ENCODE measurements around the gene CTNND1. TPM values are rescaled to one million over a fixed set of nuclear protein-coding genes. Genes with fewer than 3 reads are reported as not detected.

CTNND1 gene
- total and polyA plus RNA-seq, 2 experiments from 2014 or later, result 39.1 to 136 TPM

DNA sequence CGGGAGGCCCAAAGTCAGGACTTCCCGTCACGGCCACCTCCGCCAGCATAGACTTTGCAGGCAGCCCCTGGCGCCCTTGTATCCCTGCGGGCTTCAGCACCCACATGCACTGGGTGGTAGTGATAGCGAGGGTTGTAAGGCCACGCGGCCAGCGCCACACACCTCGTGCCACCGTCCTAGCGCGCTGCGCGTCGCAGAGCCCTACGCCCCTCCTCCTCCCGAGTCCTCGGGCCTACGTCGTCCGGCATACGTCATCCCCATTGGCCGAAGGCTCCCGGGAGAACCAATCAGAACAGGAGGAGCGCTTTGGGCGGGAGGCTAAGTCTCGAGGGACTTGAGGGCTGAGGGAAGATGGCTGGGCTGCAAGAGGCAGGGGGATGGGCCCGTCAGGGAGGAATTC, 8.6 kb upstream of the CTNND1 start:
- Mint-ChIP-seq H3K27me3 (ENCODE audit: insufficient read depth, low read depth, poor library complexity) (peaks cover 13% of the 10 kb centered on the region), H3K4me3 (no peak overlapping the region), H3K9me3 (no peaks in the 10 kb centered on the region), H3K4me1 (peaks cover 8% of the 10 kb centered on the region; the same call in 2 of the 3 replicates), H3K27ac (no peak overlapping the region), H3K36me3 (ENCODE audit: low read depth) (no peaks in the 10 kb centered on the region)
- no peak for TF ChIP-seq ZNF114 (CRISPR knock-in tag; IDR thresholded peaks at IDR 0.05)
- TF ChIP-seq, protein P1, sequence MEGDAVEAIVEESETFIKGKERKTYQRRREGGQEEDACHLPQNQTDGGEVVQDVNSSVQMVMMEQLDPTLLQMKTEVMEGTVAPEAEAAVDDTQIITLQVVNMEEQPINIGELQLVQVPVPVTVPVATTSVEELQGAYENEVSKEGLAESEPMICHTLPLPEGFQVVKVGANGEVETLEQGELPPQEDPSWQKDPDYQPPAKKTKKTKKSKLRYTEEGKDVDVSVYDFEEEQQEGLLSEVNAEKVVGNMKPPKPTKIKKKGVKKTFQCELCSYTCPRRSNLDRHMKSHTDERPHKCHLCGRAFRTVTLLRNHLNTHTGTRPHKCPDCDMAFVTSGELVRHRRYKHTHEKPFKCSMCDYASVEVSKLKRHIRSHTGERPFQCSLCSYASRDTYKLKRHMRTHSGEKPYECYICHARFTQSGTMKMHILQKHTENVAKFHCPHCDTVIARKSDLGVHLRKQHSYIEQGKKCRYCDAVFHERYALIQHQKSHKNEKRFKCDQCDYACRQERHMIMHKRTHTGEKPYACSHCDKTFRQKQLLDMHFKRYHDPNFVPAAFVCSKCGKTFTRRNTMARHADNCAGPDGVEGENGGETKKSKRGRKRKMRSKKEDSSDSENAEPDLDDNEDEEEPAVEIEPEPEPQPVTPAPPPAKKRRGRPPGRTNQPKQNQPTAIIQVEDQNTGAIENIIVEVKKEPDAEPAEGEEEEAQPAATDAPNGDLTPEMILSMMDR (conservative IDR thresholded peaks at IDR 0.05; ENCODE audit: low read depth in 2 of 2), result no peak
- TF ChIP-seq ZNF331 (CRISPR knock-in tag; IDR thresholded peaks at IDR 0.05; ENCODE audit: low read depth), result no peak
- no peak for TF ChIP-seq EZH2phosphoT487 (IDR thresholded peaks at IDR 0.05; ENCODE audit: unreplicated experiment)
- TF ChIP-seq, protein P2, sequence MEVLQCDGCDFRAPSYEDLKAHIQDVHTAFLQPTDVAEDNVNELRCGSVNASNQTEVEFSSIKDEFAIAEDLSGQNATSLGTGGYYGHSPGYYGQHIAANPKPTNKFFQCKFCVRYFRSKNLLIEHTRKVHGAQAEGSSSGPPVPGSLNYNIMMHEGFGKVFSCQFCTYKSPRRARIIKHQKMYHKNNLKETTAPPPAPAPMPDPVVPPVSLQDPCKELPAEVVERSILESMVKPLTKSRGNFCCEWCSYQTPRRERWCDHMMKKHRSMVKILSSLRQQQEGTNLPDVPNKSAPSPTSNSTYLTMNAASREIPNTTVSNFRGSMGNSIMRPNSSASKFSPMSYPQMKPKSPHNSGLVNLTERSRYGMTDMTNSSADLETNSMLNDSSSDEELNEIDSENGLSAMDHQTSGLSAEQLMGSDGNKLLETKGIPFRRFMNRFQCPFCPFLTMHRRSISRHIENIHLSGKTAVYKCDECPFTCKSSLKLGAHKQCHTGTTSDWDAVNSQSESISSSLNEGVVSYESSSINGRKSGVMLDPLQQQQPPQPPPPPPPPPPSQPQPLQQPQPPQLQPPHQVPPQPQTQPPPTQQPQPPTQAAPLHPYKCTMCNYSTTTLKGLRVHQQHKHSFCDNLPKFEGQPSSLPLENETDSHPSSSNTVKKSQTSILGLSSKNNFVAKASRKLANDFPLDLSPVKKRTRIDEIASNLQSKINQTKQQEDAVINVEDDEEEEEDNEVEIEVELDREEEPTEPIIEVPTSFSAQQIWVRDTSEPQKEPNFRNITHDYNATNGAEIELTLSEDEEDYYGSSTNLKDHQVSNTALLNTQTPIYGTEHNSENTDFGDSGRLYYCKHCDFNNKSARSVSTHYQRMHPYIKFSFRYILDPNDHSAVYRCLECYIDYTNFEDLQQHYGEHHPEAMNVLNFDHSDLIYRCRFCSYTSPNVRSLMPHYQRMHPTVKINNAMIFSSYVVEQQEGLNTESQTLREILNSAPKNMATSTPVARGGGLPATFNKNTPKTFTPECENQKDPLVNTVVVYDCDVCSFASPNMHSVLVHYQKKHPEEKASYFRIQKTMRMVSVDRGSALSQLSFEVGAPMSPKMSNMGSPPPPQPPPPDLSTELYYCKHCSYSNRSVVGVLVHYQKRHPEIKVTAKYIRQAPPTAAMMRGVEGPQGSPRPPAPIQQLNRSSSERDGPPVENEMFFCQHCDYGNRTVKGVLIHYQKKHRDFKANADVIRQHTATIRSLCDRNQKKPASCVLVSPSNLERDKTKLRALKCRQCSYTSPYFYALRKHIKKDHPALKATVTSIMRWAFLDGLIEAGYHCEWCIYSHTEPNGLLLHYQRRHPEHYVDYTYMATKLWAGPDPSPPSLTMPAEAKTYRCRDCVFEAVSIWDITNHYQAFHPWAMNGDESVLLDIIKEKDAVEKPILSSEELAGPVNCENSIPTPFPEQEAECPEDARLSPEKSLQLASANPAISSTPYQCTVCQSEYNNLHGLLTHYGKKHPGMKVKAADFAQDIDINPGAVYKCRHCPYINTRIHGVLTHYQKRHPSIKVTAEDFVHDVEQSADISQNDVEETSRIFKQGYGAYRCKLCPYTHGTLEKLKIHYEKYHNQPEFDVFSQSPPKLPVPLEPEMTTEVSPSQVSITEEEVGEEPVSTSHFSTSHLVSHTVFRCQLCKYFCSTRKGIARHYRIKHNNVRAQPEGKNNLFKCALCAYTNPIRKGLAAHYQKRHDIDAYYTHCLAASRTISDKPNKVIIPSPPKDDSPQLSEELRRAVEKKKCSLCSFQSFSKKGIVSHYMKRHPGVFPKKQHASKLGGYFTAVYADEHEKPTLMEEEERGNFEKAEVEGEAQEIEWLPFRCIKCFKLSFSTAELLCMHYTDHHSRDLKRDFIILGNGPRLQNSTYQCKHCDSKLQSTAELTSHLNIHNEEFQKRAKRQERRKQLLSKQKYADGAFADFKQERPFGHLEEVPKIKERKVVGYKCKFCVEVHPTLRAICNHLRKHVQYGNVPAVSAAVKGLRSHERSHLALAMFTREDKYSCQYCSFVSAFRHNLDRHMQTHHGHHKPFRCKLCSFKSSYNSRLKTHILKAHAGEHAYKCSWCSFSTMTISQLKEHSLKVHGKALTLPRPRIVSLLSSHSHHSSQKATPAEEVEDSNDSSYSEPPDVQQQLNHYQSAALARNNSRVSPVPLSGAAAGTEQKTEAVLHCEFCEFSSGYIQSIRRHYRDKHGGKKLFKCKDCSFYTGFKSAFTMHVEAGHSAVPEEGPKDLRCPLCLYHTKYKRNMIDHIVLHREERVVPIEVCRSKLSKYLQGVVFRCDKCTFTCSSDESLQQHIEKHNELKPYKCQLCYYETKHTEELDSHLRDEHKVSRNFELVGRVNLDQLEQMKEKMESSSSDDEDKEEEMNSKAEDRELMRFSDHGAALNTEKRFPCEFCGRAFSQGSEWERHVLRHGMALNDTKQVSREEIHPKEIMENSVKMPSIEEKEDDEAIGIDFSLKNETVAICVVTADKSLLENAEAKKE (CRISPR knock-in tag; IDR thresholded peaks at IDR 0.05), result no peak
- TF ChIP-seq, protein P3, sequence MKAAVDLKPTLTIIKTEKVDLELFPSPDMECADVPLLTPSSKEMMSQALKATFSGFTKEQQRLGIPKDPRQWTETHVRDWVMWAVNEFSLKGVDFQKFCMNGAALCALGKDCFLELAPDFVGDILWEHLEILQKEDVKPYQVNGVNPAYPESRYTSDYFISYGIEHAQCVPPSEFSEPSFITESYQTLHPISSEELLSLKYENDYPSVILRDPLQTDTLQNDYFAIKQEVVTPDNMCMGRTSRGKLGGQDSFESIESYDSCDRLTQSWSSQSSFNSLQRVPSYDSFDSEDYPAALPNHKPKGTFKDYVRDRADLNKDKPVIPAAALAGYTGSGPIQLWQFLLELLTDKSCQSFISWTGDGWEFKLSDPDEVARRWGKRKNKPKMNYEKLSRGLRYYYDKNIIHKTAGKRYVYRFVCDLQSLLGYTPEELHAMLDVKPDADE (IDR thresholded peaks at IDR 0.05), result no peak
- no peak for TF ChIP-seq CREB1 (CRISPR knock-in tag; IDR thresholded peaks at IDR 0.05; ENCODE audit: low read depth)
- TF ChIP-seq, protein P4, sequence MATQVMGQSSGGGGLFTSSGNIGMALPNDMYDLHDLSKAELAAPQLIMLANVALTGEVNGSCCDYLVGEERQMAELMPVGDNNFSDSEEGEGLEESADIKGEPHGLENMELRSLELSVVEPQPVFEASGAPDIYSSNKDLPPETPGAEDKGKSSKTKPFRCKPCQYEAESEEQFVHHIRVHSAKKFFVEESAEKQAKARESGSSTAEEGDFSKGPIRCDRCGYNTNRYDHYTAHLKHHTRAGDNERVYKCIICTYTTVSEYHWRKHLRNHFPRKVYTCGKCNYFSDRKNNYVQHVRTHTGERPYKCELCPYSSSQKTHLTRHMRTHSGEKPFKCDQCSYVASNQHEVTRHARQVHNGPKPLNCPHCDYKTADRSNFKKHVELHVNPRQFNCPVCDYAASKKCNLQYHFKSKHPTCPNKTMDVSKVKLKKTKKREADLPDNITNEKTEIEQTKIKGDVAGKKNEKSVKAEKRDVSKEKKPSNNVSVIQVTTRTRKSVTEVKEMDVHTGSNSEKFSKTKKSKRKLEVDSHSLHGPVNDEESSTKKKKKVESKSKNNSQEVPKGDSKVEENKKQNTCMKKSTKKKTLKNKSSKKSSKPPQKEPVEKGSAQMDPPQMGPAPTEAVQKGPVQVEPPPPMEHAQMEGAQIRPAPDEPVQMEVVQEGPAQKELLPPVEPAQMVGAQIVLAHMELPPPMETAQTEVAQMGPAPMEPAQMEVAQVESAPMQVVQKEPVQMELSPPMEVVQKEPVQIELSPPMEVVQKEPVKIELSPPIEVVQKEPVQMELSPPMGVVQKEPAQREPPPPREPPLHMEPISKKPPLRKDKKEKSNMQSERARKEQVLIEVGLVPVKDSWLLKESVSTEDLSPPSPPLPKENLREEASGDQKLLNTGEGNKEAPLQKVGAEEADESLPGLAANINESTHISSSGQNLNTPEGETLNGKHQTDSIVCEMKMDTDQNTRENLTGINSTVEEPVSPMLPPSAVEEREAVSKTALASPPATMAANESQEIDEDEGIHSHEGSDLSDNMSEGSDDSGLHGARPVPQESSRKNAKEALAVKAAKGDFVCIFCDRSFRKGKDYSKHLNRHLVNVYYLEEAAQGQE (IDR thresholded peaks at IDR 0.05; ENCODE audit: unreplicated experiment), result no peak
- TF ChIP-seq STAT1 (IDR thresholded peaks at IDR 0.05; ENCODE audit: unreplicated experiment), result no peak
- TF ChIP-seq POLR2AphosphoS5 (IDR thresholded peaks at IDR 0.05; ENCODE audit: low read depth), result no peak
- no peak for TF ChIP-seq NANOG (IDR thresholded peaks at IDR 0.05; ENCODE audit: borderline replicate concordance)
- ATAC-seq, result peak; percentile 34
- no peak overlapping the region for H3K27ac ChIP-seq (ENCODE audit: low read depth)
- H3K4me3 ChIP-seq, result no peak overlapping the region
- no peaks in the 10 kb centered on the region for H3K27me3 ChIP-seq (ENCODE audit: insufficient read depth)
- no peak overlapping the region for H3K4me2 ChIP-seq
- H3F3A ChIP-seq (replicated peaks; ENCODE audit: low read depth), result peaks cover 13% of the 10 kb centered on the region; the same call in 1 of the 2 replicates
- peak; percentile 66 for DNase-seq (ENCODE audit: low spot score)
- no peaks in the 10 kb centered on the region for H3K4me1 ChIP-seq (ENCODE audit: insufficient read depth)
- H3K36me3 ChIP-seq (ENCODE audit: insufficient read depth), result no peaks in the 10 kb centered on the region
- no peaks in the 10 kb centered on the region for H4K20me1 ChIP-seq (replicated peaks; ENCODE audit: insufficient read depth)
- H3K9me2 ChIP-seq (ENCODE audit: insufficient read depth), result no peaks in the 10 kb centered on the region
- H2AFZ ChIP-seq, result no peak overlapping the region
- no peaks in the 10 kb centered on the region for H3K79me2 ChIP-seq (replicated peaks; ENCODE audit: insufficient read depth)

All from GM23338 (cell line).